Astrocyte (in vitro differentiated cells and primary cell): ENCODE results near the gene LHCGR.

Experiments used
- CTCF ChIP-seq: IDR thresholded peaks from 2 replicates; pipeline ENCODE4 v1.5.1; 2011; ENCODE audit warnings: low read depth, mild to moderate bottlenecking, inconsistent platforms, low read length, moderate library complexity; ENCODE audit not compliant: insufficient read depth
- EZH2 ChIP-seq: IDR thresholded peaks from 2 replicates; pipeline ENCODE4 v1.6.1; 2012; ENCODE audit warnings: mild to moderate bottlenecking, low read length, inconsistent platforms; ENCODE audit not compliant: insufficient read depth

- TF ChIP-seq CTCF = no peak
- no peak for TF ChIP-seq EZH2
Observed at GRCh38 chr2:48724278-48724677, 31.2 kb downstream of the LHCGR start.
